HCT116 (cell line): ENCODE measurements around the gene NAB2. TPM values are rescaled to one million over a fixed set of nuclear protein-coding genes. Genes with fewer than 3 reads are reported as not detected.

Source experiments
- ATAC-seq: fragments of 200-7000 bp; cut with Tn5 transposase; 2 replicates; pipeline ENCODE4 v1.9.1; 2020; ENCODE audit warnings: mild to moderate bottlenecking, moderate library complexity
- BruUV-seq: library from RNA; stranded (reverse); fragments of 400-500 nt; replicated peaks from 2 replicates; lab custom pipeline; 2021; lab: Mats Ljungman, UMichigan
- CTCF ChIA-PET: fragments of 300-600 bp; sonication (Branson Sonifier 250); formaldehyde crosslinking; loops from one replicate; lab custom pipeline; 2021; ENCODE audit warnings: antibody characterized with exemption; lab: Charles Lee
- POLR2A ChIA-PET: fragments of 300-600, 350-600 bp; sonication (Branson Sonifier 250); formaldehyde crosslinking; loops from one replicate; lab custom pipeline; 2021; ENCODE audit warnings: antibody characterized with exemption; lab: Charles Lee
- RAD21 ChIA-PET, 2 experiments: fragments of 300-600 bp; sonication (Branson Sonifier 250); formaldehyde crosslinking; loops; one replicate each; lab custom pipeline; 2023; ENCODE audit warnings: low total read pairs in 2 of 2; ENCODE audit not compliant: uncharacterized antibody in 2 of 2, unreplicated experiment in 2 of 2, low non-redundant PET in 1 of 2; lab: Charles Lee
- DNase-seq: peaks from one replicate; pipeline ENCODE4 v3.0.0-alpha.2; 2010; ENCODE audit warnings: low read depth, low spot score
- H2AFZ ChIP-seq: fragments of 200-600 bp; shearing (Covaris generic), sonication (generic); 2 replicates; pipeline ENCODE4 v1.6.1; 2017; ENCODE audit warnings: low read depth, mixed run types, mixed read lengths, antibody characterized with exemption, low read length; ENCODE audit not compliant: poor library complexity, severe bottlenecking
- H3K27ac ChIP-seq: 2 replicates; pipeline ENCODE4 v1.5.1; 2012; ENCODE audit warnings: low read depth, low read length
- H3K27me3 ChIP-seq: fragments of 200-600 bp; sonication (generic); 2 replicates; pipeline ENCODE4 v1.6.1; 2016; ENCODE audit warnings: mixed run types, low read length, mixed read lengths; ENCODE audit not compliant: insufficient read depth
- H3K36me3 ChIP-seq, 2 experiments: fragments of 200-500 bp in 1 of 2; fragments of 200-600 bp in 1 of 2; sonication (Bioruptor generic) in 1 of 2; sonication (generic) in 1 of 2; 2 replicates each; pipeline versions ENCODE4 v1.5.1 to v1.6.1; 2014 to 2016; ENCODE audit warnings: low read length in 2 of 2, inconsistent platforms in 1 of 2, mixed read lengths in 1 of 2, mixed run types in 1 of 2; ENCODE audit not compliant: insufficient read depth in 2 of 2, control insufficient read depth in 1 of 2
- H3K4me1 ChIP-seq, 2 experiments: fragments of 200-600 bp in 1 of 2; sonication (generic) in 1 of 2; 2 replicates each; pipeline versions ENCODE4 v1.5.1 to v1.6.1; 2012 to 2017; ENCODE audit warnings: low read length in 2 of 2, inconsistent platforms in 1 of 2, mild to moderate bottlenecking in 1 of 2, mixed read lengths in 1 of 2, mixed run types in 1 of 2, moderate library complexity in 1 of 2; ENCODE audit not compliant: insufficient read depth in 2 of 2, control insufficient read depth in 1 of 2
- H3K4me2 ChIP-seq: fragments of 200-600 bp; sonication (generic); 2 replicates; pipeline ENCODE4 v1.6.1; 2017; ENCODE audit warnings: mixed run types, low read length, mixed read lengths
- H3K4me3 ChIP-seq, 2 experiments: fragments of 200-600 bp in 1 of 2; sonication (generic) in 1 of 2; replicated peaks in 1 of 2; 2 replicates each; pipeline ENCODE4 v1.5.1; 2011 to 2016; ENCODE audit warnings: low read length in 2 of 2, control low read depth in 1 of 2, low read depth in 1 of 2, mild to moderate bottlenecking in 1 of 2, mixed read lengths in 1 of 2, mixed run types in 1 of 2
- H3K79me2 ChIP-seq: fragments of 200-600 bp; sonication (generic); 2 replicates; pipeline ENCODE4 v1.6.1; 2017; ENCODE audit warnings: mild to moderate bottlenecking, mixed run types, low read length, moderate library complexity, mixed read lengths; ENCODE audit not compliant: insufficient read depth
- H3K9ac ChIP-seq: fragments of 200-600 bp; sonication (generic); 2 replicates; pipeline ENCODE4 v1.6.1; 2016; ENCODE audit warnings: low read length, mixed read lengths
- H3K9me2 ChIP-seq: fragments of 200-600 bp; sonication (generic), shearing (Covaris generic); 2 replicates; pipeline ENCODE4 v1.6.1; 2017; ENCODE audit warnings: mixed run types, mild to moderate bottlenecking, moderate library complexity; ENCODE audit not compliant: insufficient read depth
- H3K9me3 ChIP-seq, 2 experiments: fragments of 200-500 bp in 1 of 2; fragments of 200-600 bp in 1 of 2; sonication (Bioruptor generic) in 1 of 2; sonication (generic) in 1 of 2; 2 replicates each; pipeline ENCODE4 v1.6.1; 2014 to 2017; ENCODE audit warnings: low read length in 2 of 2, mixed read lengths in 2 of 2, inconsistent platforms in 1 of 2, low read depth in 1 of 2, mild to moderate bottlenecking in 1 of 2, mixed run types in 1 of 2, moderate library complexity in 1 of 2; ENCODE audit not compliant: control insufficient read depth in 1 of 2, insufficient read depth in 1 of 2
- H4K20me1 ChIP-seq: fragments of 200-600 bp; sonication (generic), shearing (Covaris generic); 2 replicates; pipeline ENCODE4 v1.6.1; 2017; ENCODE audit warnings: mixed run types, mild to moderate bottlenecking, moderate library complexity; ENCODE audit not compliant: insufficient read depth
- ATF3 ChIP-seq: IDR thresholded peaks from 2 replicates; pipeline ENCODE4 v1.6.1; 2012
- CBX3 ChIP-seq: IDR thresholded peaks from 2 replicates; pipeline ENCODE4 v1.6.1; 2012; ENCODE audit warnings: low read depth
- CEBPB ChIP-seq: IDR thresholded peaks from 2 replicates; pipeline ENCODE4 v1.6.1; 2012; ENCODE audit warnings: low read depth
- CTCF ChIP-seq, 3 experiments: fragments of 200-600 bp in 1 of 3; sonication (generic) in 1 of 3; IDR thresholded peaks in 2 of 3; conservative IDR thresholded peaks in 1 of 3; 2 replicates each; pipeline ENCODE4 v1.5.1; 2012 to 2017; ENCODE audit warnings: low read depth in 2 of 3, low read length in 2 of 3, antibody characterized with exemption in 1 of 3, borderline replicate concordance in 1 of 3, control low read depth in 1 of 3, mild to moderate bottlenecking in 1 of 3, mixed read lengths in 1 of 3, mixed run types in 1 of 3, moderate library complexity in 1 of 3; ENCODE audit not compliant: insufficient read depth in 1 of 3
- EGR1 ChIP-seq: IDR thresholded peaks from 2 replicates; pipeline ENCODE4 v1.6.1; 2012; ENCODE audit warnings: low read depth
- ELF1 ChIP-seq: IDR thresholded peaks from 2 replicates; pipeline ENCODE4 v1.6.1; 2012; ENCODE audit warnings: low read depth, borderline replicate concordance
- EZH2 ChIP-seq: fragments of 200-600 bp; sonication (generic); IDR thresholded peaks from 2 replicates; pipeline ENCODE4 v1.6.1; 2017; ENCODE audit warnings: antibody characterized with exemption, mixed run types
- EZH2phosphoT487 ChIP-seq: fragments of 200-600 bp; IDR thresholded peaks from 2 replicates; pipeline ENCODE4 v1.6.1; 2018; ENCODE audit warnings: antibody characterized with exemption, borderline replicate concordance
- JUND ChIP-seq: IDR thresholded peaks from 2 replicates; pipeline ENCODE4 v1.6.1; 2012
- POLR2AphosphoS5 ChIP-seq: IDR thresholded peaks from 2 replicates; pipeline ENCODE4 v1.6.1; 2011; ENCODE audit warnings: mild to moderate bottlenecking, low read depth, low read length, moderate library complexity
- SIN3A ChIP-seq: IDR thresholded peaks from 2 replicates; pipeline ENCODE4 v1.6.1; 2012; ENCODE audit warnings: low read depth
- SP1 ChIP-seq: IDR thresholded peaks from 2 replicates; pipeline ENCODE4 v1.6.1; 2012; ENCODE audit warnings: low read depth
- SRF ChIP-seq: IDR thresholded peaks from 2 replicates; pipeline ENCODE4 v1.6.1; 2012; ENCODE audit warnings: low read depth
- intact Hi-C: fragments of 100-400 bp; cut with micrococcal nuclease; formaldehyde crosslinking; loops from 2 replicates; pipeline ENCODE4 v1.10.0; 2022
- total RNA-seq: library from RNA; stranded (reverse); gene quantifications from one replicate; pipeline ENCODE4 v1.2.1, GENCODE V29; 2021; ENCODE audit not compliant: unreplicated experiment
- TF ChIP-seq, protein P1 (sequence below): IDR thresholded peaks from 2 replicates; pipeline ENCODE4 v1.6.1; 2011; ENCODE audit warnings: mild to moderate bottlenecking, low read length, moderate library complexity; ENCODE audit not compliant: insufficient replicate concordance; ENCODE audit errors: extremely low read depth
- TF ChIP-seq, protein P2 (sequence below): IDR thresholded peaks from 2 replicates; pipeline ENCODE4 v1.6.1; 2012

The NAB2 gene
- total RNA-seq, 1 experiment from 2014 or later: 77.1 TPM

- Histone ChIP-seq H2AFZ (no peak overlapping the region), H4K20me1 (no peaks in the 10 kb centered on the region), H3K9me2 (no peaks in the 10 kb centered on the region), H3K4me3 (no peak overlapping the region), H3K9ac (no peak overlapping the region), H3K79me2 (no peaks in the 10 kb centered on the region), H3K4me2 (no peak overlapping the region), H3K27me3 (peaks cover 20% of the 10 kb centered on the region; the same call in 1 of the 2 replicates), H3K27ac (no peak overlapping the region), H3K4me1 (peaks cover 4 to 23% of the 10 kb centered on the region in 2 experiments), H3K9me3 (no peaks in the 10 kb centered on the region), H3K36me3 (no peaks in the 10 kb centered on the region)
- ChIA-PET POLR2A (no interaction called here), CTCF (no interaction called here), RAD21 (no interaction called here)
- ATAC-seq: no peak
- BruUV-seq: no TSS peak
- no peak for TF ChIP-seq EGR1
- no peak for TF ChIP-seq ATF3
- intact Hi-C loops: no loop called here
- DNase-seq: no peak
Observed at GRCh38 chr12:57044889-57045288, 44.0 kb upstream of the NAB2 start.

DNA sequence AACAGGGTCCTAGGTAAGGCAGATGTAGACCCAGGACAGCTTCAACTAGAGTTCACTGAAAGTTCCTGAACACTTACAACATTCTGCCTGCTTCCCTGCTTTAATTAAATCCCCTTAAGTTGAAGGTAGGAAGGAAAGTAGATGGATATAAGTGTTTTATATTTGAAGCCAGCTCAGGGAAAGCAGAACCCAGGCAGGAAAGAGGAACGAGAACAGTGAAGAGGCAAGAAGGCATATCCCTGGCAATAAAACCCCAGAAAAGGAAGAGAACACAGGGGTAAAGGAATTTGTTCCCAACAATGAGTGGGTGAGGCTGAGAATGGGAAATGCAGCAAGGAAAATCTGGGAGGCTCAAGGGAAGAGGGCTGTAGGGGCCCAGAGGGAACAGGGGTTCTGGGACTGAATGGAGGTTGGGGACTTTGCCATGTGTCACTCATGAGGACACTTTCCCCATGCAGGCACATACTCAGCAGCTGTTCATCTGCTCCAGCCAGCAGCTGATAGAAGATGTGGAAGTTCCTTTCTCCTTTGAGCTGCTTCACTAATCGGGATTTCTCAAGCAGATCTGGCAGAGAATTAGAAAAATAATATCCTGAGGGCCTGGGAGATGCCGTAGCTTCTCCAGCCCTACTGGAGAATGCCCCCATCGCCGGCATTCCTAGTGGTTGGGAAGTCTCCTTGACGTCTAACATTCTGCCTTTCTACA, 42.7 kb upstream of the NAB2 start:
- ChIA-PET POLR2A (no interaction called here), CTCF (no interaction called here), RAD21 (no interaction called here)
- Histone ChIP-seq H3K36me3 (no peaks in the 10 kb centered on the region), H2AFZ (no peak overlapping the region), H3K79me2 (no peaks in the 10 kb centered on the region), H3K9ac (no peak overlapping the region), H3K4me2 (no peak overlapping the region), H3K4me3 (no peak overlapping the region), H3K9me3 (no peaks in the 10 kb centered on the region), H3K4me1 (peaks cover 4 to 26% of the 10 kb centered on the region in 2 experiments), H3K9me2 (no peaks in the 10 kb centered on the region), H3K27me3 (peaks cover 13% of the 10 kb centered on the region; the same call in 1 of the 2 replicates), H4K20me1 (no peaks in the 10 kb centered on the region), H3K27ac (no peak overlapping the region)
- DNase-seq (no peak), ATAC-seq (no peak)
- intact Hi-C loops: no loop called here
- no peak for TF ChIP-seq SRF
- no peak for TF ChIP-seq POLR2AphosphoS5
- TF ChIP-seq SP1: no peak
- TF ChIP-seq, protein P1, sequence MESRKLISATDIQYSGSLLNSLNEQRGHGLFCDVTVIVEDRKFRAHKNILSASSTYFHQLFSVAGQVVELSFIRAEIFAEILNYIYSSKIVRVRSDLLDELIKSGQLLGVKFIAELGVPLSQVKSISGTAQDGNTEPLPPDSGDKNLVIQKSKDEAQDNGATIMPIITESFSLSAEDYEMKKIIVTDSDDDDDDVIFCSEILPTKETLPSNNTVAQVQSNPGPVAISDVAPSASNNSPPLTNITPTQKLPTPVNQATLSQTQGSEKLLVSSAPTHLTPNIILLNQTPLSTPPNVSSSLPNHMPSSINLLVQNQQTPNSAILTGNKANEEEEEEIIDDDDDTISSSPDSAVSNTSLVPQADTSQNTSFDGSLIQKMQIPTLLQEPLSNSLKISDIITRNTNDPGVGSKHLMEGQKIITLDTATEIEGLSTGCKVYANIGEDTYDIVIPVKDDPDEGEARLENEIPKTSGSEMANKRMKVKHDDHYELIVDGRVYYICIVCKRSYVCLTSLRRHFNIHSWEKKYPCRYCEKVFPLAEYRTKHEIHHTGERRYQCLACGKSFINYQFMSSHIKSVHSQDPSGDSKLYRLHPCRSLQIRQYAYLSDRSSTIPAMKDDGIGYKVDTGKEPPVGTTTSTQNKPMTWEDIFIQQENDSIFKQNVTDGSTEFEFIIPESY: no peak
- TF ChIP-seq JUND: no peak
- no peak for TF ChIP-seq CEBPB
- no peak for TF ChIP-seq SIN3A
- no peak for TF ChIP-seq CBX3
- TF ChIP-seq EZH2: no peak
- TF ChIP-seq CTCF (IDR thresholded peaks at IDR 0.05 in 2 of 3, conservative IDR thresholded peaks at IDR 0.05 in 1 of 3; ENCODE audit: borderline replicate concordance in 1 of 3, insufficient read depth in 1 of 3, low read depth in 2 of 3, low read length in 2 of 3): no peak
- TF ChIP-seq, protein P2, sequence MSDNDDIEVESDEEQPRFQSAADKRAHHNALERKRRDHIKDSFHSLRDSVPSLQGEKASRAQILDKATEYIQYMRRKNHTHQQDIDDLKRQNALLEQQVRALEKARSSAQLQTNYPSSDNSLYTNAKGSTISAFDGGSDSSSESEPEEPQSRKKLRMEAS: no peak
- TF ChIP-seq EZH2phosphoT487: no peak
- no peak for TF ChIP-seq ELF1
- no TSS peak for BruUV-seq
